ENCODE results near the gene ADAM22.

GRCh38 chr7:87934699-87935383 lies 790 bp downstream of the ADAM22 start:
- TF ChIP-seq, protein P1, sequence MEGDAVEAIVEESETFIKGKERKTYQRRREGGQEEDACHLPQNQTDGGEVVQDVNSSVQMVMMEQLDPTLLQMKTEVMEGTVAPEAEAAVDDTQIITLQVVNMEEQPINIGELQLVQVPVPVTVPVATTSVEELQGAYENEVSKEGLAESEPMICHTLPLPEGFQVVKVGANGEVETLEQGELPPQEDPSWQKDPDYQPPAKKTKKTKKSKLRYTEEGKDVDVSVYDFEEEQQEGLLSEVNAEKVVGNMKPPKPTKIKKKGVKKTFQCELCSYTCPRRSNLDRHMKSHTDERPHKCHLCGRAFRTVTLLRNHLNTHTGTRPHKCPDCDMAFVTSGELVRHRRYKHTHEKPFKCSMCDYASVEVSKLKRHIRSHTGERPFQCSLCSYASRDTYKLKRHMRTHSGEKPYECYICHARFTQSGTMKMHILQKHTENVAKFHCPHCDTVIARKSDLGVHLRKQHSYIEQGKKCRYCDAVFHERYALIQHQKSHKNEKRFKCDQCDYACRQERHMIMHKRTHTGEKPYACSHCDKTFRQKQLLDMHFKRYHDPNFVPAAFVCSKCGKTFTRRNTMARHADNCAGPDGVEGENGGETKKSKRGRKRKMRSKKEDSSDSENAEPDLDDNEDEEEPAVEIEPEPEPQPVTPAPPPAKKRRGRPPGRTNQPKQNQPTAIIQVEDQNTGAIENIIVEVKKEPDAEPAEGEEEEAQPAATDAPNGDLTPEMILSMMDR (IDR thresholded peaks at IDR 0.05; ENCODE audit: poor library complexity, severe bottlenecking): no peak
- peak; percentile 23 for TF ChIP-seq RAD21 (conservative IDR thresholded peaks at IDR 0.05)
- TF ChIP-seq EP300 (conservative IDR thresholded peaks at IDR 0.05; ENCODE audit: poor library complexity, severe bottlenecking): no peak
